K562 (cell line): ENCODE results near the gene SPAG9. TPM values are rescaled to one million over a fixed set of nuclear protein-coding genes. Genes with fewer than 3 reads are reported as not detected.

Experiments used
- ELK1 ChIP-seq: sonication (generic); formaldehyde crosslinking; IDR thresholded peaks from 2 replicates; pipeline ENCODE4 v1.8.1; 2022; ENCODE audit warnings: missing genetic modification reagents
- MTA3 ChIP-seq: fragments of 450-650 bp; formaldehyde crosslinking; IDR thresholded peaks from 2 replicates; pipeline ENCODE4 v1.6.1; 2017; ENCODE audit warnings: mild to moderate bottlenecking, borderline replicate concordance
- ZNF232 ChIP-seq: sonication (generic); formaldehyde crosslinking; IDR thresholded peaks from 2 replicates; pipeline ENCODE4 v1.8.0; 2022; ENCODE audit warnings: mild to moderate bottlenecking, missing genetic modification reagents
- ZNF318 ChIP-seq, 2 experiments: fragments of 450-650 bp; IDR thresholded peaks; 2 replicates each; pipeline ENCODE4 v1.6.1; 2016; ENCODE audit warnings: mild to moderate bottlenecking in 2 of 2, borderline replicate concordance in 1 of 2, low read depth in 1 of 2, moderate library complexity in 1 of 2
- ZNF717 ChIP-seq: fragments of 250-450 bp; sonication (Bioruptor Pico); IDR thresholded peaks from 2 replicates; pipeline ENCODE4 v1.5.0; 2021
- polyA plus RNA-seq, 8 experiments: library from polyadenylated mRNA; depleted of rRNA in 4 of 8; stranded (reverse) in 5 of 8; unstranded in 3 of 8; fragments of >200 nt; fragmentation: Nextera tagmentation in 2 of 8; fragmentation: Illumina TruSeq in 1 of 8; extraction: Ambion mirVana in 2 of 8; extraction: Trizol in 1 of 8; gene quantifications; 2 replicates each; pipeline versions ENCODE4 v1.2.1 to v1.2.3, GENCODE V29; 2011 to 2014; ENCODE audit warnings: inconsistent platforms in 1 of 8, missing spikeins in 1 of 8
- total RNA-seq, 7 experiments: library from RNA; depleted of rRNA in 6 of 7; stranded (reverse); fragments of >200 nt in 6 of 7; fragmentation: Illumina TruSeq in 2 of 7; extraction: Trizol in 2 of 7; gene quantifications; 2 replicates each; pipeline versions ENCODE4 v1.2.1 to v1.2.3, GENCODE V29; 2011 to 2021; ENCODE audit warnings: low replicate concordance in 1 of 7

Gene SPAG9
- total and polyA plus RNA-seq, 9 of the 15 experiments (the other 6 are each of a cell fraction or from before 2014, with no cell fraction given): 12.2 to 99.2 (median 58.2) TPM

- TF ChIP-seq ZNF318 (IDR thresholded peaks at IDR 0.05; ENCODE audit: borderline replicate concordance in 1 of 2, low read depth in 1 of 2): no peak
- no peak for TF ChIP-seq ZNF717 (CRISPR knock-in tag)
- TF ChIP-seq ELK1 (CRISPR knock-in tag): no peak
- no peak for TF ChIP-seq MTA3
- no peak for TF ChIP-seq ZNF232 (CRISPR knock-in tag)
Measured at GRCh38 chr17:51144266-51145022, 23.8 kb upstream of the SPAG9 start (continued).
